ENCODE measurements around the gene CRACR2A. TPM values are rescaled to one million over a fixed set of nuclear protein-coding genes. Genes with fewer than 3 reads are reported as not detected.

The CRACR2A gene
- total RNA-seq, 4 donors from 2014 or later: 0.91 to 2.3 (median 1.9) TPM

GRCh38 chr12:3792623-3793288, 39.8 kb upstream of the CRACR2A start:
- 87 to 91% methylated on average over 9 to 10 of the region's 10 CpGs for WGBS, 2 donors

DNA sequence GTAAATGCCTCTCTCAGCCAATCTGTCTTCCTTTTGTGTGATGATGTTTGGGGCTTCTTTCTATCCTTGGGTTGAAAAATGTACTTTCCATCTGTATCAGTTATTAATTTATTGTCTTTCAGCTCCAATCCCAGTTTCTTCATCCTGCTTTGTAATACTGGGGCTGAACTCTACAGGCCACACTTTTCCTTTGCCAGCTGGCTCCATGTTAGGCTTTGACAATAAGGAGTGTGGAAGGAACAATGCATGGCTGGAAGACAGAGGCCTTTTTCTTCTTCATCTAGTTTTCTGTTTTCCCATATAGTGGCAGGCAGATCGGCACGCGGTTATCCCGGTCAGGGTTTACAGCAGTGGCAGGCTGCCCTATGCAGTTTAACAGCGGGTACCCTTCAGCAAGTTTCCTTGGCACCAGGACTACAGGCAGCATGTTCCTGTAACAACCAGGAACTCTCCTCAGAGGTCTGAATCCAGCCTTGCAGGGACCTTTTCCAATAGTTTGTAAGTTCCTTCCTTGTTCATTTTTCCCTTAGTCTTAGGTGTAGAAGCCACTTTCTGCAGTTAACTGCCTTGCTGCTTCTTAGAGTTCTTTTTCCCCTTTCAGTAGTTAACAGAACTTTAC, 38.5 kb upstream of the CRACR2A start:
- no peaks in the 10 kb centered on the region for H3K4me1 ChIP-seq
- DNase-seq: no peak
- TF ChIP-seq POLR2A (IDR thresholded peaks at IDR 0.05): no peak
- TF ChIP-seq, protein P1, sequence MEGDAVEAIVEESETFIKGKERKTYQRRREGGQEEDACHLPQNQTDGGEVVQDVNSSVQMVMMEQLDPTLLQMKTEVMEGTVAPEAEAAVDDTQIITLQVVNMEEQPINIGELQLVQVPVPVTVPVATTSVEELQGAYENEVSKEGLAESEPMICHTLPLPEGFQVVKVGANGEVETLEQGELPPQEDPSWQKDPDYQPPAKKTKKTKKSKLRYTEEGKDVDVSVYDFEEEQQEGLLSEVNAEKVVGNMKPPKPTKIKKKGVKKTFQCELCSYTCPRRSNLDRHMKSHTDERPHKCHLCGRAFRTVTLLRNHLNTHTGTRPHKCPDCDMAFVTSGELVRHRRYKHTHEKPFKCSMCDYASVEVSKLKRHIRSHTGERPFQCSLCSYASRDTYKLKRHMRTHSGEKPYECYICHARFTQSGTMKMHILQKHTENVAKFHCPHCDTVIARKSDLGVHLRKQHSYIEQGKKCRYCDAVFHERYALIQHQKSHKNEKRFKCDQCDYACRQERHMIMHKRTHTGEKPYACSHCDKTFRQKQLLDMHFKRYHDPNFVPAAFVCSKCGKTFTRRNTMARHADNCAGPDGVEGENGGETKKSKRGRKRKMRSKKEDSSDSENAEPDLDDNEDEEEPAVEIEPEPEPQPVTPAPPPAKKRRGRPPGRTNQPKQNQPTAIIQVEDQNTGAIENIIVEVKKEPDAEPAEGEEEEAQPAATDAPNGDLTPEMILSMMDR (IDR thresholded peaks at IDR 0.05): no peak
- 77% methylated on average over 5 of the region's 5 CpGs; no CpG with 5 or more reads in 1 of the 2 donors for WGBS, 2 donors
- H3K4me3 ChIP-seq: no peak overlapping the region
- intact Hi-C loops (cut with DNase I): no loop called here
- H3K36me3 ChIP-seq: no peaks in the 10 kb centered on the region
- no peaks in the 10 kb centered on the region for H3K27me3 ChIP-seq
- H3K27ac ChIP-seq: no peak overlapping the region
- peaks cover 0 to 7% (median 0%) of the 10 kb centered on the region in 3 donors for H3K9me3 ChIP-seq

More at GRCh38 chr12:3792623-3793288, 39.8 kb upstream of the CRACR2A start:
- intact Hi-C loops (cut with DNase I): no loop called here
- no peaks in the 10 kb centered on the region for H3K36me3 ChIP-seq
- no peak overlapping the region for H3K27ac ChIP-seq
- H3K27me3 ChIP-seq: no peaks in the 10 kb centered on the region
- DNase-seq: no peak
- no peaks in the 10 kb centered on the region for H3K4me1 ChIP-seq
- peaks cover 0 to 7% (median 0%) of the 10 kb centered on the region in 3 donors for H3K9me3 ChIP-seq
- no peak overlapping the region for H3K4me3 ChIP-seq
- no peak for TF ChIP-seq POLR2A (IDR thresholded peaks at IDR 0.05)
- TF ChIP-seq, protein P1 (IDR thresholded peaks at IDR 0.05): no peak

DNA sequence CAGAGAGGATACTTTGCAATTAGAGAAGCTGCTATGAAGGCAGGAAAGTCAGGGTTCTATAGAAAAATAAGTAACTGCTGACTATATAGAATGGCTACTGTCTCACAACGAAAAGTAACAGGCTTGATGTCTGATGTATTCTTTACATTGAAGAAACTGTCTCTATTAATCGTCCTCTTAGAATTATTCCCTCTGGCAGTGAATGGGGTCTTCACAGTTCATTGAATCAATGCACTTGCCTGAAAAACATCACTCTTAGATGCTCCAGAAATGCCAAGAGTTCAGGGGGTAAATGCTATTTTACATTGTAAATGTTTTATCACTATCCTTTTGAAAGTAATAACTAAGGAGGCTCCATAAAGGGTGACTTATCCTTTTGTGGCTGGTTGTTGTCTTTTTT, 37.7 kb upstream of the CRACR2A start:
- Histone ChIP-seq H3K4me1 (no peaks in the 10 kb centered on the region), H3K4me3 (no peak overlapping the region), H3K27me3 (no peaks in the 10 kb centered on the region), H3K27ac (no peak overlapping the region), H3K9me3 (peaks cover 0 to 7% (median 0%) of the 10 kb centered on the region in 3 donors), H3K36me3 (no peaks in the 10 kb centered on the region)
- TF ChIP-seq, protein P1 (IDR thresholded peaks at IDR 0.05): no peak
- no peak for TF ChIP-seq POLR2A (IDR thresholded peaks at IDR 0.05)
- intact Hi-C loops (cut with DNase I): no loop called here
- DNase-seq: no peak
- WGBS, 2 donors: 72 to 90% methylated on average over 2 of the region's 2 CpGs

- DNase-seq: no peak
- Histone ChIP-seq H3K4me1 (no peaks in the 10 kb centered on the region), H3K4me3 (no peak overlapping the region), H3K9me3 (peaks cover 0 to 7% (median 0%) of the 10 kb centered on the region in 3 donors), H3K27ac (no peak overlapping the region), H3K36me3 (no peaks in the 10 kb centered on the region), H3K27me3 (no peaks in the 10 kb centered on the region)
- TF ChIP-seq POLR2A (IDR thresholded peaks at IDR 0.05): no peak
- TF ChIP-seq, protein P1 (IDR thresholded peaks at IDR 0.05): no peak
- intact Hi-C loops (cut with DNase I): no loop called here
- WGBS, 2 donors: 60 to 83% methylated on average over 1 of the region's 1 CpG
Measured at GRCh38 chr12:3789838-3790237, 36.9 kb upstream of the CRACR2A start.

DNA sequence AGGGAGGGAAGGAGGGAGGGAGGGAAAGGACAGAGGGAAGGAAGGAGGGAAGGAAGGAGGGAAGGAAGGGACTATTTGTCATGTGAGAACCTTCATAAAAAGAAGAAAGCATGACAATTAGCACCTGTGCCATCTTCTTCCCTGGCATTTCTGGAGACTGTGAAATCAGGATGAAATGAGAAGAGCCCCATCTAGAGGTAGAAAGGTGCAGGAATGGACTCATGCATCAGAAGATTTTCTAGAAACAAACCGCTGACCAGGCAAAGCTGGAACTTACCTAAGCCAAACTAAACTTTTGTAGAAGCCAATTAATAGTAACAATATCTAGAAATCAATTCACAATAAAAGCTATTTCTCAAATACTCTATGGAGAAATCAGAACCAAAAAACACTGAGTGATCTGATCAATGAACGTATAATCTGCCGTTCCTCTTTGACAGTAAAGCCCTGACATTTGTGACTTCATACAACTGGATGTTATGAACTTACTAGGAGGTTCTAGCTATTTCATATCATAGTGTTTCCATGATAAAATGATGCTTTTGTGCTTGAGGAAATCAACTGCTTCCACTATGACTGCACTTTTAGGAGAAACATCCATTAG, 24.4 kb upstream of the CRACR2A start:
- WGBS, 2 donors: 52 to 54% methylated on average over 3 of the region's 3 CpGs
- TF ChIP-seq, protein P1 (IDR thresholded peaks at IDR 0.05): peak; percentile 31 to 71 (median 57)
- no peak for TF ChIP-seq POLR2A (IDR thresholded peaks at IDR 0.05)
- Histone ChIP-seq H3K27ac (no peak overlapping the region), H3K4me3 (no peak overlapping the region), H3K9me3 (no peaks in the 10 kb centered on the region), H3K27me3 (peaks cover 0 to 32% (median 0%) of the 10 kb centered on the region in 4 donors), H3K36me3 (no peaks in the 10 kb centered on the region), H3K4me1 (no peaks in the 10 kb centered on the region)
- no peak for DNase-seq
- intact Hi-C loops (cut with DNase I): loop anchor here (10.0 kb wide), 1 partner anchor 483 kb away; no protein-coding TSS in a partner anchor
